Fibroblast of pulmonary artery (primary cell): ENCODE results near the gene EML4.
"Not testable (repeated sequence)": the region's sequence is repeated elsewhere in the genome, so short reads cannot be mapped to it uniquely, and the experiment has no call there.

Source experiments
- DNase-seq: peaks from one replicate; pipeline ENCODE4 v3.0.0-alpha.2; 2010; ENCODE audit warnings: low read depth
- H3K4me3 ChIP-seq: replicated peaks from 2 replicates; pipeline ENCODE4 v1.5.1; 2011; ENCODE audit warnings: low read depth, mild to moderate bottlenecking, control low read depth, low read length, moderate library complexity
- CTCF ChIP-seq: IDR thresholded peaks from 2 replicates; pipeline ENCODE4 v1.5.1; 2011; ENCODE audit warnings: mild to moderate bottlenecking, control low read depth, low read length, inconsistent platforms; ENCODE audit errors: missing control alignments

Gene EML4

GRCh38 chr2:42328923-42329322 lies 159.8 kb downstream of the EML4 start:
- no peak for DNase-seq
- no peak for TF ChIP-seq CTCF
- no peak overlapping the region for H3K4me3 ChIP-seq

- DNase-seq, result no peak
- no peak overlapping the region for H3K4me3 ChIP-seq
- no peak for TF ChIP-seq CTCF
These were observed 160.6 kb downstream of the EML4 start for GRCh38 chr2:42329736-42330135.

- no peak for TF ChIP-seq CTCF
- H3K4me3 ChIP-seq, result no peak overlapping the region
- DNase-seq, result peak; percentile 35
These were observed 162.6 kb downstream of the EML4 start for GRCh38 chr2:42331569-42332284.

- DNase-seq, result no peak
- no peak for TF ChIP-seq CTCF
- no peak overlapping the region for H3K4me3 ChIP-seq
These were observed 163.4 kb downstream of the EML4 start for GRCh38 chr2:42332575-42332974.

- no peak overlapping the region for H3K4me3 ChIP-seq
- TF ChIP-seq CTCF, result no peak
- no peak for DNase-seq
These were observed 164.4 kb downstream of the EML4 start for GRCh38 chr2:42333579-42333978.

- no peak for DNase-seq
- TF ChIP-seq CTCF, result no peak
- H3K4me3 ChIP-seq, result no peak overlapping the region
These were observed 165.1 kb downstream of the EML4 start for GRCh38 chr2:42334220-42334619.

GRCh38 chr2:42334865-42335264 lies 165.7 kb downstream of the EML4 start:
- not testable (repeated sequence) for H3K4me3 ChIP-seq, DNase-seq
